IMR-90 (cell line): ENCODE data around the gene CDH12. TPM values are rescaled to one million over a fixed set of nuclear protein-coding genes. Genes with fewer than 3 reads are reported as not detected.
A peak's percentile ranks its signal among the peaks of the same experiment; 100 is the strongest.

Source experiments
- ATAC-seq: fragments of 200-7000 bp; cut with Tn5 transposase; 2 replicates; pipeline ENCODE4 v1.9.1; 2020; ENCODE audit warnings: low read depth, mild to moderate bottlenecking, moderate library complexity
- BruUV-seq: library from RNA; stranded (reverse); fragments of 400-500 nt; replicated peaks from 2 replicates; lab custom pipeline; 2021; lab: Mats Ljungman, UMichigan
- CTCF ChIA-PET: fragments of 300-600 bp; formaldehyde crosslinking; extraction: SDS; loops from one replicate; lab custom pipeline; 2021; ENCODE audit warnings: antibody characterized with exemption; lab: Yijun Ruan, JAX
- POLR2A ChIA-PET: fragments of 300-600 bp; sonication (Branson Sonifier 250); formaldehyde crosslinking; loops from one replicate; lab custom pipeline; 2022; ENCODE audit warnings: antibody characterized with exemption; ENCODE audit not compliant: unreplicated experiment; lab: Charles Lee
- DNase-seq: peaks from one replicate; pipeline ENCODE4 v3.0.0; 2013
- H2AFZ ChIP-seq: replicated peaks from 2 replicates; pipeline ENCODE3; 2013; ENCODE audit warnings: low read length, mild to moderate bottlenecking; ENCODE audit not compliant: poor library complexity
- H2AK5ac ChIP-seq: 2 replicates; pipeline ENCODE4 v1.6.1; 2013; ENCODE audit warnings: low read depth, low read length, inconsistent platforms
- H2AK9ac ChIP-seq: replicated peaks from 2 replicates; pipeline ENCODE3; 2013; ENCODE audit warnings: mild to moderate bottlenecking, low read depth, low read length, moderate library complexity; ENCODE audit not compliant: poor library complexity
- H2BK120ac ChIP-seq: 2 replicates; pipeline ENCODE4 v1.6.1; 2013; ENCODE audit warnings: low read depth, low read length, inconsistent platforms
- H2BK15ac ChIP-seq: 3 replicates; pipeline ENCODE4 v1.6.1; 2013; ENCODE audit warnings: low read depth, low read length, inconsistent platforms
- H2BK20ac ChIP-seq: 2 replicates; pipeline ENCODE4 v1.6.1; 2013; ENCODE audit warnings: low read depth, mild to moderate bottlenecking, inconsistent platforms, low read length, moderate library complexity
- H2BK5ac ChIP-seq: 2 replicates; pipeline ENCODE4 v1.6.1; 2013; ENCODE audit warnings: mild to moderate bottlenecking, low read depth, low read length, inconsistent platforms; ENCODE audit not compliant: poor library complexity, severe bottlenecking
- H3K14ac ChIP-seq: replicated peaks from 2 replicates; pipeline ENCODE4 v1.6.1; 2013; ENCODE audit warnings: low read depth, low read length, inconsistent platforms
- H3K18ac ChIP-seq: 2 replicates; pipeline ENCODE4 v1.6.1; 2013; ENCODE audit warnings: low read depth, low read length, control low read depth
- H3K23ac ChIP-seq: 2 replicates; pipeline ENCODE4 v1.6.1; 2013; ENCODE audit warnings: low read depth, low read length, inconsistent platforms
- H3K27ac ChIP-seq: 2 replicates; pipeline ENCODE4 v1.5.1; 2013; ENCODE audit warnings: mild to moderate bottlenecking, control low read depth, low read length; ENCODE audit not compliant: insufficient read depth
- H3K27me3 ChIP-seq: 2 replicates; pipeline ENCODE4 v1.6.1; 2013; ENCODE audit warnings: low read length; ENCODE audit not compliant: control insufficient read depth, insufficient read depth
- H3K36me3 ChIP-seq: 2 replicates; pipeline ENCODE4 v1.6.1; 2013; ENCODE audit warnings: low read length, mixed read lengths; ENCODE audit not compliant: control insufficient read depth, insufficient read depth
- H3K4ac ChIP-seq: 2 replicates; pipeline ENCODE4 v1.6.1; 2013; ENCODE audit warnings: low read depth, low read length, inconsistent platforms
- H3K4me1 ChIP-seq: 2 replicates; pipeline ENCODE4 v1.6.1; 2013; ENCODE audit warnings: low read length, mixed read lengths; ENCODE audit not compliant: control insufficient read depth, insufficient read depth
- H3K4me2 ChIP-seq: 2 replicates; pipeline ENCODE4 v1.6.1; 2013; ENCODE audit warnings: low read depth, mild to moderate bottlenecking, control low read depth, low read length, moderate library complexity
- H3K4me3 ChIP-seq: 2 replicates; pipeline ENCODE4 v1.5.1; 2013; ENCODE audit warnings: low read depth, mild to moderate bottlenecking, control low read depth, low read length, moderate library complexity; ENCODE audit not compliant: insufficient read depth
- H3K56ac ChIP-seq: 2 replicates; pipeline ENCODE4 v1.6.1; 2013; ENCODE audit warnings: low read length, inconsistent platforms; ENCODE audit not compliant: insufficient read depth; ENCODE audit errors: extremely low read depth
- H3K79me1 ChIP-seq, 2 experiments: 2 replicates each; pipeline ENCODE4 v1.6.1; 2013; ENCODE audit warnings: low read length in 2 of 2, inconsistent platforms in 1 of 2, low read depth in 1 of 2
- H3K9ac ChIP-seq: 2 replicates; pipeline ENCODE4 v1.6.1; 2013; ENCODE audit warnings: low read depth, low read length, control low read depth
- H3K9me1 ChIP-seq: 2 replicates; pipeline ENCODE4 v1.6.1; 2013; ENCODE audit warnings: low read length, inconsistent platforms; ENCODE audit not compliant: insufficient read depth
- H3K9me3 ChIP-seq: 2 replicates; pipeline ENCODE4 v1.6.1; 2013; ENCODE audit warnings: low read length; ENCODE audit not compliant: control insufficient read depth, insufficient read depth
- H4K20me1 ChIP-seq: 2 replicates; pipeline ENCODE4 v1.6.1; 2013; ENCODE audit warnings: low read length, inconsistent platforms; ENCODE audit not compliant: insufficient read depth
- H4K5ac ChIP-seq: 2 replicates; pipeline ENCODE4 v1.6.1; 2013; ENCODE audit warnings: mild to moderate bottlenecking, low read depth, low read length, control low read depth
- H4K8ac ChIP-seq, 2 experiments: 2 replicates each; pipeline ENCODE4 v1.6.1; 2013; ENCODE audit warnings: low read depth in 2 of 2, low read length in 2 of 2, control low read depth in 1 of 2, inconsistent platforms in 1 of 2
- H4K91ac ChIP-seq: 2 replicates; pipeline ENCODE4 v1.6.1; 2013; ENCODE audit warnings: low read depth, low read length, inconsistent platforms; ENCODE audit not compliant: insufficient read depth
- BHLHE40 ChIP-seq: fragments of 150-350 bp; IDR thresholded peaks from 2 replicates; pipeline ENCODE4 v1.6.1; 2016; ENCODE audit warnings: mild to moderate bottlenecking, low read depth, low read length
- CEBPB ChIP-seq: IDR thresholded peaks from 2 replicates; pipeline ENCODE4 v1.6.1; 2012; ENCODE audit warnings: low read depth, low read length, improper control_type of control experiment
- CHD1 ChIP-seq: IDR thresholded peaks from 2 replicates; pipeline ENCODE4 v1.6.1; 2012; ENCODE audit warnings: low read depth, low read length, improper control_type of control experiment
- ELK1 ChIP-seq: fragments of 150-350 bp; IDR thresholded peaks from 2 replicates; pipeline ENCODE4 v1.6.1; 2016; ENCODE audit warnings: low read depth, mild to moderate bottlenecking, low read length, moderate library complexity, borderline replicate concordance
- MXI1 ChIP-seq: IDR thresholded peaks from 2 replicates; pipeline ENCODE4 v1.6.1; 2012; ENCODE audit warnings: low read depth, mild to moderate bottlenecking, low read length, moderate library complexity, borderline replicate concordance
- POLR2A ChIP-seq: IDR thresholded peaks from 2 replicates; pipeline ENCODE4 v1.6.1; 2012; ENCODE audit warnings: mild to moderate bottlenecking, low read depth, low read length
- RCOR1 ChIP-seq: IDR thresholded peaks from 2 replicates; pipeline ENCODE4 v1.6.1; 2012; ENCODE audit warnings: mild to moderate bottlenecking, low read length, improper control_type of control experiment; ENCODE audit not compliant: insufficient replicate concordance
- SMC3 ChIP-seq: fragments of 150-350 bp; IDR thresholded peaks from 2 replicates; pipeline ENCODE4 v1.6.1; 2016; ENCODE audit warnings: low read depth, mild to moderate bottlenecking, antibody characterized with exemption, low read length, moderate library complexity
- WGBS, 2 experiments: methylation state at CpG; one replicate each; pipeline versions ENCODE4 v1.1.5 to v1.1.7; 2013; ENCODE audit warnings: missing lambda C conversion rate in 2 of 2; ENCODE audit not compliant: insufficient read length in 1 of 2; ENCODE audit errors: extremely low coverage in 2 of 2; 5-methylcytosine and 5-hydroxymethylcytosine counted together
- dilution Hi-C: fragments of 300-500 bp; cut with HindIII; formaldehyde crosslinking; loops from one replicate; pipeline ENCODE4 v1.14.3; 2018; ENCODE audit warnings: low sequenced_read_pairs; ENCODE audit not compliant: unreplicated experiment
- in situ Hi-C: fragments of 300-500 bp; cut with MboI; formaldehyde crosslinking; loops from 3 replicates; pipeline ENCODE4 v1.14.3; 2019; ENCODE audit warnings: low sequenced_read_pairs, inconsistent platforms, mixed read lengths
- intact Hi-C: fragments of 100-400 bp; cut with micrococcal nuclease; formaldehyde crosslinking; loops from 2 replicates; pipeline ENCODE4 v1.10.0; 2022
- polyA plus RNA-seq, 3 experiments: library from polyadenylated mRNA; depleted of rRNA; stranded (reverse); fragments of >200 nt; gene quantifications; 2 replicates each; pipeline ENCODE4 v1.2.3, GENCODE V29; 2012; ENCODE audit warnings: low replicate concordance in 1 of 3
- total RNA-seq: library from RNA; depleted of rRNA; stranded (reverse); fragments of >200 nt; gene quantifications from 2 replicates; pipeline ENCODE4 v1.2.3, GENCODE V29; 2012

The CDH12 gene
- total and polyA plus RNA-seq, 2 of the 4 experiments (the other 2 are of a cell fraction): not detected

GRCh38 chr5:22076586-22076985 lies 776.6 kb downstream of the CDH12 start:
- H2AK5ac ChIP-seq: no peak overlapping the region
- H3K56ac ChIP-seq: no peak overlapping the region
- no TSS peak for BruUV-seq
- H2BK20ac ChIP-seq: no peak overlapping the region
- no peak overlapping the region for H3K14ac ChIP-seq
- no peak overlapping the region for H4K91ac ChIP-seq
- no peaks in the 10 kb centered on the region for H3K79me1 ChIP-seq
- TF ChIP-seq ELK1 (no peak), RCOR1 (no peak), SMC3 (no peak), CHD1 (no peak), CEBPB (no peak), POLR2A (no peak), BHLHE40 (no peak), MXI1 (no peak)
- no peaks in the 10 kb centered on the region for H3K9me3 ChIP-seq
- H4K8ac ChIP-seq: no peak overlapping the region
- H3K23ac ChIP-seq: no peak overlapping the region
- H4K20me1 ChIP-seq: no peaks in the 10 kb centered on the region
- no peaks in the 10 kb centered on the region for H3K27me3 ChIP-seq
- H3K4me1 ChIP-seq: no peaks in the 10 kb centered on the region
- H2BK120ac ChIP-seq: no peak overlapping the region
- no peak overlapping the region for H4K5ac ChIP-seq
- dilution Hi-C loops (no loop called here), intact Hi-C loops (no loop called here), in situ Hi-C loops (no loop called here)
- H3K36me3 ChIP-seq: no peaks in the 10 kb centered on the region
- ChIA-PET CTCF (no interaction called here), POLR2A (no interaction called here)
- H3K4ac ChIP-seq: no peak overlapping the region
- no CpG with 5 or more reads among the region's 3 CpGs for WGBS, 2 experiments
- no peak overlapping the region for H3K4me3 ChIP-seq
- H3K9me1 ChIP-seq: no peaks in the 10 kb centered on the region
- ATAC-seq (no peak), DNase-seq (no peak)
- H2BK5ac ChIP-seq: no peak overlapping the region
- H3K27ac ChIP-seq: no peak overlapping the region
- H3K9ac ChIP-seq: no peak overlapping the region
- no peak overlapping the region for H2AFZ ChIP-seq
- H3K4me2 ChIP-seq: no peak overlapping the region
- H2BK15ac ChIP-seq: no peak overlapping the region
- peak overlapping the region; percentile 16 for H2AK9ac ChIP-seq
- no peak overlapping the region for H3K18ac ChIP-seq
